Measurements from ENCODE around the gene MBIP. TPM values are rescaled to one million over a fixed set of nuclear protein-coding genes. Genes with fewer than 3 reads are reported as not detected.

Gene MBIP
- polyA plus RNA-seq, 1 donor from 2014 or later, result 52.1 TPM

DNA sequence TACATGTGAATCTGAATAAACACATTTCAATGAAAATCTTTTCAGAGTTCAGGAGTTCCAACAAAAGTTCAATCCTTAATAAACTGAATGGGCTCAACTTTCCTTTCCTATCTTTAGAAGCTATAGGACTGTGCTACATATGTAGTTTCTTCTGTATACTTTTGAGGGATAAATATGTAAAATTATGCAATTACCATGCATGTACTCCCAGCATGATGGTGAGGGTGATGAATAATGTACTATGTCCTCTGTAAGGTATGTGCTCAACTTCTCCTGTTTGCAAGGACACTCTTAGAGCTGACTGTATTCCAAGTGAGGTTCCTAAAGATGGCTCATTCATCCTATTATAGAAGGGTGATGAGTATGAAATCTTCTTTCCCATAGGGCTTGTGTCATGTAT, 15.5 kb downstream of the MBIP start:
- H3K9ac ChIP-seq (ENCODE audit: low read length), result no peak overlapping the region
- H2AFZ ChIP-seq (ENCODE audit: low read depth, low read length), result no peak overlapping the region
- no peaks in the 10 kb centered on the region for H4K20me1 ChIP-seq (ENCODE audit: insufficient read depth)
- no peaks in the 10 kb centered on the region for H3F3A ChIP-seq (ENCODE audit: insufficient read depth, low read length, poor library complexity, severe bottlenecking)
- H3K9me2 ChIP-seq (ENCODE audit: insufficient read depth, low read length), result no peaks in the 10 kb centered on the region
- no peak overlapping the region for H3K4me2 ChIP-seq (ENCODE audit: low read length)
- H3K36me3 ChIP-seq (ENCODE audit: insufficient read depth, low read length), result peaks cover under 1% of the 10 kb centered on the region
- H3K9me3 ChIP-seq (ENCODE audit: low read length), result no peaks in the 10 kb centered on the region
- TF ChIP-seq EP300 (conservative IDR thresholded peaks at IDR 0.05; ENCODE audit: poor library complexity, severe bottlenecking) (no peak), TAF1 (IDR thresholded peaks at IDR 0.05; ENCODE audit: low read depth) (no peak), POLR2AphosphoS5 (IDR thresholded peaks at IDR 0.05) (no peak), SMC3 (conservative IDR thresholded peaks at IDR 0.05; ENCODE audit: poor library complexity) (no peak), MXI1 (conservative IDR thresholded peaks at IDR 0.05; ENCODE audit: poor library complexity, severe bottlenecking) (no peak), RAD21 (conservative IDR thresholded peaks at IDR 0.05) (no peak), EZH2 (IDR thresholded peaks at IDR 0.05; ENCODE audit: borderline replicate concordance, insufficient read depth, low read length, poor library complexity, severe bottlenecking) (no peak)
- TF ChIP-seq, protein P1, sequence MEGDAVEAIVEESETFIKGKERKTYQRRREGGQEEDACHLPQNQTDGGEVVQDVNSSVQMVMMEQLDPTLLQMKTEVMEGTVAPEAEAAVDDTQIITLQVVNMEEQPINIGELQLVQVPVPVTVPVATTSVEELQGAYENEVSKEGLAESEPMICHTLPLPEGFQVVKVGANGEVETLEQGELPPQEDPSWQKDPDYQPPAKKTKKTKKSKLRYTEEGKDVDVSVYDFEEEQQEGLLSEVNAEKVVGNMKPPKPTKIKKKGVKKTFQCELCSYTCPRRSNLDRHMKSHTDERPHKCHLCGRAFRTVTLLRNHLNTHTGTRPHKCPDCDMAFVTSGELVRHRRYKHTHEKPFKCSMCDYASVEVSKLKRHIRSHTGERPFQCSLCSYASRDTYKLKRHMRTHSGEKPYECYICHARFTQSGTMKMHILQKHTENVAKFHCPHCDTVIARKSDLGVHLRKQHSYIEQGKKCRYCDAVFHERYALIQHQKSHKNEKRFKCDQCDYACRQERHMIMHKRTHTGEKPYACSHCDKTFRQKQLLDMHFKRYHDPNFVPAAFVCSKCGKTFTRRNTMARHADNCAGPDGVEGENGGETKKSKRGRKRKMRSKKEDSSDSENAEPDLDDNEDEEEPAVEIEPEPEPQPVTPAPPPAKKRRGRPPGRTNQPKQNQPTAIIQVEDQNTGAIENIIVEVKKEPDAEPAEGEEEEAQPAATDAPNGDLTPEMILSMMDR (IDR thresholded peaks at IDR 0.05; ENCODE audit: poor library complexity, severe bottlenecking), result no peak
- TF ChIP-seq, protein P2, sequence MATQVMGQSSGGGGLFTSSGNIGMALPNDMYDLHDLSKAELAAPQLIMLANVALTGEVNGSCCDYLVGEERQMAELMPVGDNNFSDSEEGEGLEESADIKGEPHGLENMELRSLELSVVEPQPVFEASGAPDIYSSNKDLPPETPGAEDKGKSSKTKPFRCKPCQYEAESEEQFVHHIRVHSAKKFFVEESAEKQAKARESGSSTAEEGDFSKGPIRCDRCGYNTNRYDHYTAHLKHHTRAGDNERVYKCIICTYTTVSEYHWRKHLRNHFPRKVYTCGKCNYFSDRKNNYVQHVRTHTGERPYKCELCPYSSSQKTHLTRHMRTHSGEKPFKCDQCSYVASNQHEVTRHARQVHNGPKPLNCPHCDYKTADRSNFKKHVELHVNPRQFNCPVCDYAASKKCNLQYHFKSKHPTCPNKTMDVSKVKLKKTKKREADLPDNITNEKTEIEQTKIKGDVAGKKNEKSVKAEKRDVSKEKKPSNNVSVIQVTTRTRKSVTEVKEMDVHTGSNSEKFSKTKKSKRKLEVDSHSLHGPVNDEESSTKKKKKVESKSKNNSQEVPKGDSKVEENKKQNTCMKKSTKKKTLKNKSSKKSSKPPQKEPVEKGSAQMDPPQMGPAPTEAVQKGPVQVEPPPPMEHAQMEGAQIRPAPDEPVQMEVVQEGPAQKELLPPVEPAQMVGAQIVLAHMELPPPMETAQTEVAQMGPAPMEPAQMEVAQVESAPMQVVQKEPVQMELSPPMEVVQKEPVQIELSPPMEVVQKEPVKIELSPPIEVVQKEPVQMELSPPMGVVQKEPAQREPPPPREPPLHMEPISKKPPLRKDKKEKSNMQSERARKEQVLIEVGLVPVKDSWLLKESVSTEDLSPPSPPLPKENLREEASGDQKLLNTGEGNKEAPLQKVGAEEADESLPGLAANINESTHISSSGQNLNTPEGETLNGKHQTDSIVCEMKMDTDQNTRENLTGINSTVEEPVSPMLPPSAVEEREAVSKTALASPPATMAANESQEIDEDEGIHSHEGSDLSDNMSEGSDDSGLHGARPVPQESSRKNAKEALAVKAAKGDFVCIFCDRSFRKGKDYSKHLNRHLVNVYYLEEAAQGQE (IDR thresholded peaks at IDR 0.05; ENCODE audit: borderline replicate concordance), result no peak
- no peaks in the 10 kb centered on the region for H3K79me2 ChIP-seq (replicated peaks; ENCODE audit: insufficient read depth, low read length)
- H3K27ac ChIP-seq (ENCODE audit: low read length), result no peak overlapping the region
- H3K4me3 ChIP-seq (ENCODE audit: low read length), result no peak overlapping the region
- no peaks in the 10 kb centered on the region for H3K27me3 ChIP-seq (ENCODE audit: insufficient read depth, low read depth, low read length)

DNA sequence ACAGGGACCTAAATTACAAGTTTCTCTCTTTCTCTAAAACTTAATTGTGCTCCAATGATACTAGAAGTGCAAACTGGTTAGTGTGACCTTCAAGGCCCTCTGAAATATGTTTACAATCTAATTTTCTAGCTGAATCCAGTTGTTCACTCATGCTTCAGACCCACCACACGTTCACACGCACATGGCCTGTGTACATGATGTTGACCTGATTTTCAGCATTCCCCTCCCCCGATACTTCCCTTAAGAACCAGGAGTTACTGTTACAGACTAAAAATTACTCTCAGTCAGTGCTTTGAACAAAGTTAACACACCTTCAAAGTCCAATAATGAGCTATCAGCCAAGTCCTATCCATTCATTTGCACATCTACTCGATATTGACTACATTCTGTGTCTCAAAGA, 16.5 kb downstream of the MBIP start:
- no peaks in the 10 kb centered on the region for H3K27me3 ChIP-seq (ENCODE audit: insufficient read depth, low read depth, low read length)
- H3K36me3 ChIP-seq (ENCODE audit: insufficient read depth, low read length), result peaks cover 4% of the 10 kb centered on the region
- no peaks in the 10 kb centered on the region for H3K79me2 ChIP-seq (replicated peaks; ENCODE audit: insufficient read depth, low read length)
- H4K20me1 ChIP-seq (ENCODE audit: insufficient read depth), result no peaks in the 10 kb centered on the region
- TF ChIP-seq EZH2 (IDR thresholded peaks at IDR 0.05; ENCODE audit: borderline replicate concordance, insufficient read depth, low read length, poor library complexity, severe bottlenecking), result no peak
- no peak for TF ChIP-seq TAF1 (IDR thresholded peaks at IDR 0.05; ENCODE audit: low read depth)
- TF ChIP-seq, protein P2 (IDR thresholded peaks at IDR 0.05; ENCODE audit: borderline replicate concordance), result no peak
- TF ChIP-seq, protein P1 (IDR thresholded peaks at IDR 0.05; ENCODE audit: poor library complexity, severe bottlenecking), result no peak
- TF ChIP-seq SMC3 (conservative IDR thresholded peaks at IDR 0.05; ENCODE audit: poor library complexity), result no peak
- TF ChIP-seq MXI1 (conservative IDR thresholded peaks at IDR 0.05; ENCODE audit: poor library complexity, severe bottlenecking), result no peak
- TF ChIP-seq POLR2AphosphoS5 (IDR thresholded peaks at IDR 0.05), result no peak
- TF ChIP-seq EP300 (conservative IDR thresholded peaks at IDR 0.05; ENCODE audit: poor library complexity, severe bottlenecking), result no peak
- TF ChIP-seq RAD21 (conservative IDR thresholded peaks at IDR 0.05), result no peak
- no peak overlapping the region for H3K4me2 ChIP-seq (ENCODE audit: low read length)
- H2AFZ ChIP-seq (ENCODE audit: low read depth, low read length), result no peak overlapping the region
- no peak overlapping the region for H3K9ac ChIP-seq (ENCODE audit: low read length)
- H3K27ac ChIP-seq (ENCODE audit: low read length), result no peak overlapping the region
- no peaks in the 10 kb centered on the region for H3F3A ChIP-seq (ENCODE audit: insufficient read depth, low read length, poor library complexity, severe bottlenecking)
- H3K9me3 ChIP-seq (ENCODE audit: low read length), result no peaks in the 10 kb centered on the region
- H3K4me3 ChIP-seq (ENCODE audit: low read length), result no peak overlapping the region
- no peaks in the 10 kb centered on the region for H3K9me2 ChIP-seq (ENCODE audit: insufficient read depth, low read length)
